Endothelial cell (in vitro differentiated cells): Measurements from ENCODE around the gene IGF2BP3. TPM values are rescaled to one million over a fixed set of nuclear protein-coding genes. Genes with fewer than 3 reads are reported as not detected.

ENCODE experiments used
- DNase-seq: peaks from one replicate; pipeline ENCODE4 v3.0.0; 2021; ENCODE audit warnings: low spot score
- H3K27ac Mint-ChIP-seq: one replicate; pipeline ENCODE4 v1.8.0; 2021; ENCODE audit warnings: mixed read lengths, inconsistent platforms; ENCODE audit not compliant: unreplicated experiment
- H3K27me3 Mint-ChIP-seq: one replicate; pipeline ENCODE4 v1.8.0; 2021; ENCODE audit warnings: mild to moderate bottlenecking, moderate library complexity, mixed read lengths, inconsistent platforms; ENCODE audit not compliant: unreplicated experiment
- H3K36me3 Mint-ChIP-seq: one replicate; pipeline ENCODE4 v1.8.0; 2021; ENCODE audit warnings: mild to moderate bottlenecking, low read depth, mixed read lengths, inconsistent platforms; ENCODE audit not compliant: unreplicated experiment
- H3K4me1 Mint-ChIP-seq: one replicate; pipeline ENCODE4 v1.8.0; 2021; ENCODE audit warnings: mild to moderate bottlenecking, mixed read lengths, inconsistent platforms; ENCODE audit not compliant: unreplicated experiment
- H3K4me3 Mint-ChIP-seq: one replicate; pipeline ENCODE4 v1.8.0; 2021; ENCODE audit warnings: mild to moderate bottlenecking, mixed read lengths, inconsistent platforms; ENCODE audit not compliant: unreplicated experiment
- H3K9me3 Mint-ChIP-seq: one replicate; pipeline ENCODE4 v1.8.0; 2021; ENCODE audit warnings: mixed read lengths, inconsistent platforms; ENCODE audit not compliant: unreplicated experiment
- CTCF ChIP-seq: fragments of 200-600 bp; sonication (generic); IDR thresholded peaks from one replicate; pipeline ENCODE4 v1.5.0; 2021; ENCODE audit warnings: antibody characterized with exemption; ENCODE audit not compliant: unreplicated experiment
- total RNA-seq: library from RNA; stranded (reverse); fragmentation: NEBNext Ultra II Directional; extraction: Animal tissue kit (Norgen Biotek cat#: 25700); gene quantifications from one replicate; pipeline ENCODE4 v1.2.1, GENCODE V29; 2021; ENCODE audit not compliant: unreplicated experiment

IGF2BP3 gene
- total RNA-seq, 1 donor from 2014 or later = 92.8 TPM

- H3K36me3 Mint-ChIP-seq = no peaks in the 10 kb centered on the region
- no peak for TF ChIP-seq CTCF
- H3K4me3 Mint-ChIP-seq = no peak overlapping the region
- H3K9me3 Mint-ChIP-seq = no peaks in the 10 kb centered on the region
- no peaks in the 10 kb centered on the region for H3K27me3 Mint-ChIP-seq
- H3K4me1 Mint-ChIP-seq = peaks cover 4% of the 10 kb centered on the region
- DNase-seq = no peak
- H3K27ac Mint-ChIP-seq = no peak overlapping the region
Measured at GRCh38 chr7:23290993-23291392, 179.3 kb downstream of the IGF2BP3 start.

GRCh38 chr7:23287612-23288011, 182.7 kb downstream of the IGF2BP3 start:
- H3K27ac Mint-ChIP-seq = no peak overlapping the region
- DNase-seq = no peak
- H3K4me1 Mint-ChIP-seq = peaks cover 4% of the 10 kb centered on the region
- no peaks in the 10 kb centered on the region for H3K36me3 Mint-ChIP-seq
- no peak for TF ChIP-seq CTCF
- H3K27me3 Mint-ChIP-seq = peaks cover 2% of the 10 kb centered on the region
- no peak overlapping the region for H3K4me3 Mint-ChIP-seq
- H3K9me3 Mint-ChIP-seq = no peaks in the 10 kb centered on the region

GRCh38 chr7:23285657-23286646, 184.3 kb downstream of the IGF2BP3 start:
- DNase-seq = no peak
- Mint-ChIP-seq H3K27me3 (peaks cover 2% of the 10 kb centered on the region), H3K4me1 (no peaks in the 10 kb centered on the region), H3K4me3 (no peak overlapping the region), H3K27ac (no peak overlapping the region), H3K36me3 (no peaks in the 10 kb centered on the region), H3K9me3 (no peaks in the 10 kb centered on the region)
- no peak for TF ChIP-seq CTCF

- Mint-ChIP-seq H3K9me3 (no peaks in the 10 kb centered on the region), H3K27me3 (peaks cover 2% of the 10 kb centered on the region), H3K27ac (no peak overlapping the region)
Measured at GRCh38 chr7:23284871-23285270, 185.4 kb downstream of the IGF2BP3 start.

More at GRCh38 chr7:23284871-23285270, 185.4 kb downstream of the IGF2BP3 start:
- DNase-seq = no peak
- Mint-ChIP-seq H3K4me1 (no peaks in the 10 kb centered on the region), H3K36me3 (no peaks in the 10 kb centered on the region), H3K4me3 (no peak overlapping the region)
- no peak for TF ChIP-seq CTCF
